ENCODE results near the gene PRODH.
"Not testable (repeated sequence)": the region's sequence is repeated elsewhere in the genome, so short reads cannot be mapped to it uniquely, and the experiment has no call there.

DNA sequence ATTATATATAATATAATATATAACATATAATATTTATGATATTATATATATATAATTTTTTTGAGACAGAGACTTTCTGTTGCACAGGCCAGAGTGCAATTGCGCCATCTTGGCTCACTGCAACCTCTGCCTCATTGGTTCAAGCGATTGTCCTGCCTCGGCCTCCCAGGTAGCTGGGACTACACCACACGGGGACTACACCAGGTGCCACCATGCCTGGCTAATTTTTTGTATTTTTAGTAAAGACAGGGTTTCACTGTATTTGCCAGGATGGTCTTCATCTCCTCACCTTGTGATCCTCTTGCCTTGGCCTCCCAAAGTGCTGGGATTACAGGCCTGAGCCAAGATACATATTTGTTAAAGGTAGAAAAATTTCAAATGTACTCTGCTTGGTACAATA lies 42.3 kb downstream of the PRODH start:
- TF ChIP-seq CTCF (conservative IDR thresholded peaks at IDR 0.05); EZH2 (IDR thresholded peaks at IDR 0.05; ENCODE audit: low read depth): not testable (repeated sequence)

Data from PC-9 (cell line).